Muscle layer of colon (tissue), 2 donors: ENCODE results near the gene IBA57.

Source experiments
- H3K27ac ChIP-seq: one replicate; pipeline ENCODE4 v1.7.0; 2013; ENCODE audit warnings: low read depth, mild to moderate bottlenecking, low read length, moderate library complexity
- H3K27me3 ChIP-seq, 2 donors: one replicate each; pipeline ENCODE4 v1.7.0; 2013; ENCODE audit warnings: low read length in 2 of 2, mild to moderate bottlenecking in 2 of 2; ENCODE audit not compliant: insufficient read depth in 2 of 2, control insufficient read depth in 1 of 2
- H3K36me3 ChIP-seq: one replicate; pipeline ENCODE4 v1.7.0; 2013; ENCODE audit warnings: mild to moderate bottlenecking, low read length; ENCODE audit not compliant: insufficient read depth
- H3K4me1 ChIP-seq: one replicate; pipeline ENCODE4 v1.7.0; 2013; ENCODE audit warnings: mild to moderate bottlenecking, low read length; ENCODE audit not compliant: insufficient read depth
- H3K4me3 ChIP-seq, 2 donors: one replicate each; pipeline ENCODE4 v1.7.0; 2013; ENCODE audit warnings: low read length in 2 of 2, low read depth in 1 of 2, mild to moderate bottlenecking in 1 of 2, moderate library complexity in 1 of 2
- H3K9ac ChIP-seq: one replicate; pipeline ENCODE4 v1.7.0; 2013; ENCODE audit warnings: low read length
- H3K9me3 ChIP-seq: one replicate; pipeline ENCODE4 v1.7.0; 2013; ENCODE audit warnings: mild to moderate bottlenecking, low read length
- donor health status: abdominal sarcoma.
- donor health status: Adenocarcinoma of cecum.

Gene IBA57

DNA sequence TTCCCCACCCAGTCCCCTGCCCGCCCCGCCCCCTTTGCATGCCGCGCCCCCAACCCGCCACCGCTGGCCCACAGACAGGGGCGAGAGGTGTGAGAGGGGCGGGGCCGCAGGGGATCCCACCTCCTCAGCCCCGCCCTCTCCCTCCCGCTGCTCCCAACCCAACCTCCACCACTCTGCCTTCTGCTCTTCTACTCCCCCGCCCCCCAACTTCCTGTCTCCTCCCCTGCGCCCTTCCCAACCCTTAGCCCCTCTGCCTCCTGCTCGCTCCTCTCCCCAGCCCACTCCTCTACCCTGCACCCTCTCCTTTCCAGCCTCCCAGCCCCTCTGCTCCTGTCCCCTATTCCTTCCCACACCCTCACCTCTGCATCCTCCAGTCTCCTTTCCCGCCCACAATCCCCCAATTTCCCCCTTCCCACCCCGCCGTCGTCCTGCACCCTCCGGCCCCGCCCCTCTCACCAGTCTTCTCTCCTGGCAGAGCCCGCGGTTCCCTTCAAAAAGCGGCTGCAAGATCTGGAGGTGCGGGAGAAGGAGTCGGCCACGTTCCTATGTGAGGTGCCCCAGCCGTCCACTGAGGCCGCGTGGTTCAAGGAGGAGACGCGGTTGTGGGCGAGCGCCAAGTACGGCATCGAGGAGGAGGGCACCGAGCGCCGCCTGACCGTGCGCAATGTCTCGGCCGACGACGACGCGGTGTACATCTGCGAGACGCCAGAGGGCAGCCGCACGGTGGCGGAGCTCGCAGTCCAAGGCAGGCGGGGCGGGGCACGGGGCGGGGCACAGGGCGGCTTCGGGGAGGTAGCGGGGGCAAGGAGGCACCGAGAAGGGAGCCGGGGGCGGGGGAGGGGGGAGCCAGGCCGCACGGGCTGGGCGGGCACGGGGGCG is 47.6 kb downstream of the IBA57 start:
- peak overlapping the region in 1 of 2 donors; percentile 27 for H3K4me3 ChIP-seq
- no peak overlapping the region for H3K27ac ChIP-seq
- no peak overlapping the region for H3K9ac ChIP-seq
- H3K36me3 ChIP-seq = no peaks in the 10 kb centered on the region
- peaks cover 0 to 13% of the 10 kb centered on the region in 2 donors for H3K27me3 ChIP-seq
- no peaks in the 10 kb centered on the region for H3K4me1 ChIP-seq
- no peaks in the 10 kb centered on the region for H3K9me3 ChIP-seq

GRCh38 chr1:228213917-228214808 is 48.6 kb downstream of the IBA57 start:
- H3K27me3 ChIP-seq = peaks cover 0 to 13% of the 10 kb centered on the region in 2 donors
- H3K27ac ChIP-seq = no peak overlapping the region
- no peaks in the 10 kb centered on the region for H3K4me1 ChIP-seq
- no peaks in the 10 kb centered on the region for H3K36me3 ChIP-seq
- H3K4me3 ChIP-seq = no peak overlapping the region
- no peaks in the 10 kb centered on the region for H3K9me3 ChIP-seq
- no peak overlapping the region for H3K9ac ChIP-seq

- peaks cover 0 to 13% of the 10 kb centered on the region in 2 donors for H3K27me3 ChIP-seq
- H3K4me1 ChIP-seq = no peaks in the 10 kb centered on the region
- no peak overlapping the region for H3K27ac ChIP-seq
- no peak overlapping the region for H3K9ac ChIP-seq
- H3K4me3 ChIP-seq = no peak overlapping the region
- no peaks in the 10 kb centered on the region for H3K36me3 ChIP-seq
- H3K9me3 ChIP-seq = no peaks in the 10 kb centered on the region
Measured at GRCh38 chr1:228214921-228215662, 49.5 kb downstream of the IBA57 start.

GRCh38 chr1:228215663-228216116 is 50.1 kb downstream of the IBA57 start:
- Histone ChIP-seq H3K4me3 (no peak overlapping the region), H3K9ac (no peak overlapping the region), H3K4me1 (no peaks in the 10 kb centered on the region), H3K36me3 (no peaks in the 10 kb centered on the region), H3K27me3 (peaks cover 0 to 13% of the 10 kb centered on the region in 2 donors), H3K27ac (no peak overlapping the region), H3K9me3 (no peaks in the 10 kb centered on the region)

GRCh38 chr1:228216371-228217320 is 51.0 kb downstream of the IBA57 start:
- Histone ChIP-seq H3K36me3 (no peaks in the 10 kb centered on the region), H3K9ac (no peak overlapping the region), H3K27ac (no peak overlapping the region), H3K4me3 (no peak overlapping the region), H3K4me1 (no peaks in the 10 kb centered on the region), H3K27me3 (peaks cover 0 to 10% of the 10 kb centered on the region in 2 donors), H3K9me3 (no peaks in the 10 kb centered on the region)

- Histone ChIP-seq H3K36me3 (no peaks in the 10 kb centered on the region), H3K4me3 (no peak overlapping the region), H3K27ac (no peak overlapping the region), H3K9ac (no peak overlapping the region), H3K9me3 (no peaks in the 10 kb centered on the region), H3K27me3 (peaks cover 0 to 5% of the 10 kb centered on the region in 2 donors), H3K4me1 (no peaks in the 10 kb centered on the region)
Measured at GRCh38 chr1:228217551-228218344, 52.1 kb downstream of the IBA57 start.

- H3K4me1 ChIP-seq = no peaks in the 10 kb centered on the region
- no peaks in the 10 kb centered on the region for H3K9me3 ChIP-seq
- H3K9ac ChIP-seq = no peak overlapping the region
- no peaks in the 10 kb centered on the region for H3K27me3 ChIP-seq
- H3K36me3 ChIP-seq = no peaks in the 10 kb centered on the region
- no peak overlapping the region for H3K4me3 ChIP-seq
- no peak overlapping the region for H3K27ac ChIP-seq
Measured at GRCh38 chr1:228218513-228219244, 53.1 kb downstream of the IBA57 start.

GRCh38 chr1:228219245-228219961 is 53.8 kb downstream of the IBA57 start:
- Histone ChIP-seq H3K27ac (no peak overlapping the region), H3K27me3 (no peaks in the 10 kb centered on the region), H3K9me3 (peaks cover 3% of the 10 kb centered on the region), H3K4me1 (no peaks in the 10 kb centered on the region), H3K36me3 (no peaks in the 10 kb centered on the region), H3K4me3 (no peak overlapping the region), H3K9ac (no peak overlapping the region)
